Astrocyte of the cerebellum (primary cell): ENCODE measurements around the gene DENND1B.
A peak's percentile ranks its signal among the peaks of the same experiment; 100 is the strongest.

Experiments used
- DNase-seq: peaks from one replicate; pipeline ENCODE4 v3.0.0-alpha.2; 2011; ENCODE audit warnings: low read depth
- H3K4me3 ChIP-seq: 2 replicates; pipeline ENCODE4 v1.5.1; 2011; ENCODE audit warnings: mild to moderate bottlenecking, low read depth, low read length, moderate library complexity
- CTCF ChIP-seq: IDR thresholded peaks from 2 replicates; pipeline ENCODE4 v1.5.1; 2012; ENCODE audit warnings: low read length, low read depth, moderate library complexity, mild to moderate bottlenecking; ENCODE audit errors: missing control alignments
- in situ Hi-C: cut with HindIII; loops from 2 replicates; pipeline ENCODE4 v1.10.0; 2017; ENCODE audit warnings: low sequenced_read_pairs

DENND1B gene

DNA sequence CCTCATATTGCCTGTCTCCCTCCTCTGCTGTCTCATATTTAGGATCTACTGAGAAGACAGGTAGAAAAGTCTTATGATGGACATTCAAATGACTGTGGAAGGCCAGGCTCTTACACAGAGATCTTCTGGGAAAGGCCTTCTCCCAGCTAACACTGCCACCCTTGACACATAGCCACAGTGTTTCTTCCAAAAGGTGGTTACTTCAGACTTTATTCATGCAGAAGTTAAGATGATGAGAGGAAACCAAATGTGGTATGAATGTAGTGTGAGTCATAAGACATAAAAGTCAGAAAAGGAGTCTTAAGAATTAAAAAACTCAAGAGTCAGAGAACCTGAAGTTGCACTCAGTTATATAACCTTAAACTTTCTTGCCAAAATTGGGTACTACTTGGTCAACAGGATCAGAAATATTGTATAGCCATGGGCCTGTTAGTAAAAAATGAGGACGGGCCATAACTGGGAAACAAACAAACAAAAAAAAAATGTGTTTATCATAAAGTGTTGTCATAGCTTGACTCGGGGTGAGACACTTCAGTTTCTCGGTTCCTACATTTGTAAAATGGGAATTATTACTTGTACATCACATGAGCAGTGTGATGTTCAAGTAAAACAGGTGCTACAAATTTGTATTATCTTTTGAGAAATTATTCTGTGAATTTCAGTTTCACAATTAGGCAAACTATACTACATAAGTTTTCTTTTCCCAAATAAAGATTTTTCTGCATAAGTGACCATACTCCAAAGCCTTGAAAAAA, 1.2 kb upstream of the DENND1B start:
- in situ Hi-C loops: no loop called here
- no peak overlapping the region for H3K4me3 ChIP-seq
- peak; percentile 85 for DNase-seq
- no peak for TF ChIP-seq CTCF

- no peak for TF ChIP-seq CTCF
- in situ Hi-C loops: no loop called here
- H3K4me3 ChIP-seq: peak overlapping the region; percentile 54
- DNase-seq: no peak
Observed at GRCh38 chr1:197774466-197775281, 606 bp downstream of the DENND1B start.

- DNase-seq: no peak
- no peak for TF ChIP-seq CTCF
- in situ Hi-C loops: no loop called here
- peak overlapping the region; percentile 54 for H3K4me3 ChIP-seq
Observed at GRCh38 chr1:197773856-197774255, 1.4 kb downstream of the DENND1B start.

GRCh38 chr1:197771904-197772556, 3.2 kb downstream of the DENND1B start:
- in situ Hi-C loops: no loop called here
- TF ChIP-seq CTCF: no peak
- DNase-seq: no peak
- no peak overlapping the region for H3K4me3 ChIP-seq

GRCh38 chr1:197771386-197771785, 3.9 kb downstream of the DENND1B start:
- DNase-seq: no peak
- in situ Hi-C loops: no loop called here
- no peak overlapping the region for H3K4me3 ChIP-seq
- no peak for TF ChIP-seq CTCF

GRCh38 chr1:197770243-197770642, 5.0 kb downstream of the DENND1B start:
- no peak for DNase-seq
- no peak for TF ChIP-seq CTCF

More at GRCh38 chr1:197770243-197770642, 5.0 kb downstream of the DENND1B start:
- no peak overlapping the region for H3K4me3 ChIP-seq
- in situ Hi-C loops: no loop called here
